Hepatocyte (in vitro differentiated cells): Measurements from ENCODE around the gene SIRT7. TPM values are rescaled to one million over a fixed set of nuclear protein-coding genes. Genes with fewer than 3 reads are reported as not detected.
A peak's percentile ranks its signal among the peaks of the same experiment; 100 is the strongest.

Experiments used
- DNase-seq: peaks from one replicate; pipeline ENCODE4 v3.0.0-alpha.2; 2016; ENCODE audit warnings: low spot score
- H2AFZ ChIP-seq: fragments of 200-600 bp; sonication (generic); 2 replicates; pipeline ENCODE4 v1.6.0; 2016; ENCODE audit warnings: antibody characterized with exemption, mild to moderate bottlenecking
- H3K27ac ChIP-seq: fragments of 200-600 bp; sonication (generic); 2 replicates; pipeline ENCODE4 v1.5.1; 2016; ENCODE audit warnings: mild to moderate bottlenecking
- H3K27me3 ChIP-seq: fragments of 200-600 bp; sonication (generic); 2 replicates; pipeline ENCODE4 v1.6.1; 2016
- H3K36me3 ChIP-seq: fragments of 200-600 bp; sonication (generic); replicated peaks from 2 replicates; pipeline ENCODE4 v1.5.1; 2016; ENCODE audit warnings: low read depth; ENCODE audit not compliant: insufficient read depth
- H3K4me1 ChIP-seq: fragments of 200-600 bp; sonication (generic); 2 replicates; pipeline ENCODE4 v1.5.1; 2016; ENCODE audit warnings: mild to moderate bottlenecking, moderate library complexity; ENCODE audit not compliant: insufficient read depth
- H3K4me2 ChIP-seq: fragments of 200-600 bp; sonication (generic); 2 replicates; pipeline ENCODE4 v1.6.0; 2016
- H3K4me3 ChIP-seq: fragments of 200-600 bp; sonication (generic); 2 replicates; pipeline ENCODE4 v1.5.1; 2016; ENCODE audit warnings: mild to moderate bottlenecking
- H3K79me2 ChIP-seq: fragments of 200-600 bp; sonication (generic); 2 replicates; pipeline ENCODE4 v1.6.0; 2017; ENCODE audit warnings: mild to moderate bottlenecking
- H3K9me2 ChIP-seq: fragments of 200-600 bp; sonication (generic); replicated peaks from 2 replicates; pipeline ENCODE4 v1.6.0; 2017; ENCODE audit warnings: mild to moderate bottlenecking; ENCODE audit not compliant: insufficient read depth
- H3K9me3 ChIP-seq: fragments of 200-600 bp; sonication (generic); 2 replicates; pipeline ENCODE4 v1.5.1; 2016; ENCODE audit warnings: low read depth, mild to moderate bottlenecking
- H4K20me1 ChIP-seq: fragments of 200-600 bp; sonication (generic); 2 replicates; pipeline ENCODE4 v1.6.0; 2016; ENCODE audit warnings: mild to moderate bottlenecking; ENCODE audit not compliant: insufficient read depth, poor library complexity, severe bottlenecking
- CTCF ChIP-seq: fragments of 200-600 bp; sonication (generic); IDR thresholded peaks from 2 replicates; pipeline ENCODE4 v1.5.1; 2016; ENCODE audit warnings: antibody characterized with exemption, mild to moderate bottlenecking; ENCODE audit not compliant: poor library complexity
- EZH2 ChIP-seq: fragments of 200-600 bp; sonication (generic); IDR thresholded peaks from 2 replicates; pipeline ENCODE4 v1.6.1; 2016; ENCODE audit warnings: antibody characterized with exemption, mild to moderate bottlenecking, borderline replicate concordance
- EZH2phosphoT487 ChIP-seq: fragments of 200-600 bp; sonication (generic); IDR thresholded peaks from one replicate; pipeline ENCODE4 v1.6.1; 2018; ENCODE audit warnings: antibody characterized with exemption, mild to moderate bottlenecking, low read depth, moderate library complexity; ENCODE audit not compliant: unreplicated experiment, severe bottlenecking
- WGBS: methylation state at CpG from one replicate; pipeline ENCODE4 v1.1.6; 2016; ENCODE audit warnings: low lambda C conversion rate; ENCODE audit errors: missing lambda C conversion rate; 5-methylcytosine and 5-hydroxymethylcytosine counted together
- polyA plus RNA-seq: library from polyadenylated mRNA; unstranded; fragments of >200 nt; fragmentation: Nextera tagmentation; extraction: Ambion mirVana; gene quantifications from 2 replicates; pipeline ENCODE4 v1.2.1, GENCODE V29; 2016
- total RNA-seq: library from RNA; depleted of rRNA; stranded (reverse); fragments of >200 nt; gene quantifications from 2 replicates; pipeline ENCODE4 v1.2.3, GENCODE V29; 2014

Gene SIRT7
- total and polyA plus RNA-seq, 2 experiments from 2014 or later = 16.5 to 35.2 TPM

DNA sequence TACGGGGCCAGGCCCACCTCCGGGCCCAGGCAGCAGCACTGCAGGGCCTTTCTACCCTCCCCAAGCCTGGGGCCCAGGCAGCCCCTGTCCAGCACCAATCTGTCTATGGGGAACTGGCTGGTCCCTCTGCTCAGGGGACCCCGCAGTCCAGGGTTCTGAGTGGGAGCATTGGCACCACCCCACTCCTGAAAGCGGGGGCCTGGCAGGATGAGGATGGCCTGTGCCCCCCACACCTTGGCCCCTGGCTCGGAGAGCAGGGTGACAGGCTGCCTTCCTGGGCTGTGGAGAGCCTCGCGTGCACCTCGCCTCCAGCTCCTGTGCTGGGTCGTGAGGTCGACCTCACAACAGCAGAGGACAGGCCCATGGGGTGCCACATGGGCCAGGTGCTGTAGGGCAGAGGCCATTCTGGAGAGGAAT is 14.6 kb downstream of the SIRT7 start:
- H3K4me2 ChIP-seq = no peak overlapping the region
- H3K27me3 ChIP-seq = no peaks in the 10 kb centered on the region
- no peak overlapping the region for H3K4me3 ChIP-seq
- H3K9me2 ChIP-seq = no peaks in the 10 kb centered on the region
- H3K4me1 ChIP-seq = peaks cover 11% of the 10 kb centered on the region
- TF ChIP-seq CTCF (no peak), EZH2 (no peak), EZH2phosphoT487 (no peak)
- WGBS = 92% methylated on average over 10 of the region's 10 CpGs
- peaks cover 3% of the 10 kb centered on the region for H4K20me1 ChIP-seq
- H2AFZ ChIP-seq = no peak overlapping the region
- H3K79me2 ChIP-seq = peaks cover 3% of the 10 kb centered on the region
- H3K27ac ChIP-seq = no peak overlapping the region
- no peaks in the 10 kb centered on the region for H3K36me3 ChIP-seq
- no peak for DNase-seq
- no peaks in the 10 kb centered on the region for H3K9me3 ChIP-seq

- H3K79me2 ChIP-seq = no peaks in the 10 kb centered on the region
- H2AFZ ChIP-seq = no peak overlapping the region
- H3K36me3 ChIP-seq = no peaks in the 10 kb centered on the region
- no peaks in the 10 kb centered on the region for H3K27me3 ChIP-seq
- H3K4me3 ChIP-seq = no peak overlapping the region
- peaks cover 11% of the 10 kb centered on the region for H3K4me1 ChIP-seq
- peaks cover 3% of the 10 kb centered on the region for H4K20me1 ChIP-seq
- no peak overlapping the region for H3K27ac ChIP-seq
- 75% methylated on average over 26 of the region's 47 CpGs for WGBS
- TF ChIP-seq CTCF (no peak), EZH2 (peak; percentile 11), EZH2phosphoT487 (no peak)
- DNase-seq = no peak
- H3K9me3 ChIP-seq = no peaks in the 10 kb centered on the region
- H3K9me2 ChIP-seq = no peaks in the 10 kb centered on the region
- peak overlapping the region; percentile 91 for H3K4me2 ChIP-seq
These were observed 15.1 kb downstream of the SIRT7 start for GRCh38 chr17:81902653-81903414.

GRCh38 chr17:81902023-81902652 is 15.8 kb downstream of the SIRT7 start, which contains the start of gene NPB:
Gene NPB (plus strand): TSS chr17:81902238. CDS start chr17:81902278, 40 bp downstream.
- no peaks in the 10 kb centered on the region for H3K9me3 ChIP-seq
- no peaks in the 10 kb centered on the region for H3K27me3 ChIP-seq
- H3K4me3 ChIP-seq = no peak within 1 kb of the TSS
- H3K36me3 ChIP-seq = no peaks in the 10 kb centered on the region
- no peaks in the 10 kb centered on the region for H3K79me2 ChIP-seq
- peaks cover 11% of the 10 kb centered on the region for H3K4me1 ChIP-seq
- TF ChIP-seq CTCF (no peak), EZH2 (peak; percentile 62)
- H4K20me1 ChIP-seq = peaks cover 3% of the 10 kb centered on the region
- WGBS = 3% methylated on average over 42 of the region's 79 CpGs
- peak; percentile 68 for DNase-seq
- peak within 1 kb of the TSS; percentile 91 for H3K4me2 ChIP-seq
- no peak within 1 kb of the TSS for H2AFZ ChIP-seq
- no peak within 1 kb of the TSS for H3K27ac ChIP-seq
- no peaks in the 10 kb centered on the region for H3K9me2 ChIP-seq
